HepG2 (cell line): ENCODE measurements around the gene POMT1. TPM values are rescaled to one million over a fixed set of nuclear protein-coding genes. Genes with fewer than 3 reads are reported as not detected.

Experiments
- BHLHE40 ChIP-seq: IDR thresholded peaks from 2 replicates; pipeline ENCODE4 v1.6.1; 2011; ENCODE audit warnings: low read length, improper control_type of control experiment
- CBX2 ChIP-seq, 2 experiments: fragments of 200-600 bp in 1 of 2; sonication (generic); formaldehyde crosslinking in 1 of 2; IDR thresholded peaks; 2 replicates each; pipeline versions ENCODE4 v1.7.0 to v1.8.1; 2018 to 2022; ENCODE audit warnings: low read depth in 2 of 2, low read length in 1 of 2, mild to moderate bottlenecking in 1 of 2, missing genetic modification reagents in 1 of 2
- CBX5 ChIP-seq: sonication (generic); formaldehyde crosslinking; IDR thresholded peaks from 2 replicates; pipeline ENCODE4 v1.4.0; 2020; ENCODE audit warnings: missing genetic modification reagents, borderline replicate concordance
- CSRNP1 ChIP-seq: sonication (generic); formaldehyde crosslinking; IDR thresholded peaks from 2 replicates; pipeline ENCODE4 v1.8.1; 2023; ENCODE audit warnings: mild to moderate bottlenecking, missing genetic modification reagents
- FOXA1 ChIP-seq, 2 experiments: fragments of 450-650 bp in 1 of 2; sonication (generic) in 1 of 2; formaldehyde crosslinking in 1 of 2; IDR thresholded peaks; 2 replicates each; pipeline versions ENCODE4 v1.4.0 to v1.6.1; 2016 to 2020; ENCODE audit warnings: missing genetic modification reagents in 1 of 2
- FOXK2 ChIP-seq: fragments of 450-650 bp; IDR thresholded peaks from 2 replicates; pipeline ENCODE4 v1.6.1; 2016
- PLSCR1 ChIP-seq: sonication (generic); formaldehyde crosslinking; IDR thresholded peaks from 2 replicates; pipeline ENCODE4 v1.5.0; 2020; ENCODE audit warnings: missing genetic modification reagents, mild to moderate bottlenecking, borderline replicate concordance
- RFXAP ChIP-seq: sonication (generic); formaldehyde crosslinking; IDR thresholded peaks from 2 replicates; pipeline ENCODE4 v1.4.0; 2020; ENCODE audit warnings: missing genetic modification reagents, borderline replicate concordance
- SCMH1 ChIP-seq: sonication (generic); formaldehyde crosslinking; IDR thresholded peaks from 2 replicates; pipeline ENCODE4 v1.9.0; 2021; ENCODE audit warnings: missing genetic modification reagents, mild to moderate bottlenecking, borderline replicate concordance
- SUZ12 ChIP-seq: fragments of 150-350 bp; IDR thresholded peaks from 2 replicates; pipeline ENCODE4 v1.6.1; 2014; ENCODE audit warnings: low read depth, low read length
- TBL1XR1 ChIP-seq: fragments of 150-350 bp; IDR thresholded peaks from 2 replicates; pipeline ENCODE4 v1.6.1; 2014; ENCODE audit warnings: borderline replicate concordance, low read length; ENCODE audit not compliant: partially characterized antibody
- ZNF124 ChIP-seq: sonication (generic); formaldehyde crosslinking; IDR thresholded peaks from 2 replicates; pipeline ENCODE4 v1.4.0; 2020; ENCODE audit warnings: missing genetic modification reagents
- polyA plus RNA-seq, 8 experiments: library from polyadenylated mRNA; depleted of rRNA in 3 of 8; stranded (reverse) in 7 of 8; unstranded in 1 of 8; fragments of >200 nt; fragmentation: Illumina TruSeq in 4 of 8; extraction: Trizol in 4 of 8; gene quantifications; 2 replicates each; pipeline versions ENCODE4 v1.2.1 to v1.2.3, GENCODE V29; 2011 to 2016; ENCODE audit warnings: low read depth in 4 of 8, missing spikeins in 1 of 8, mixed read lengths in 1 of 8; ENCODE audit not compliant: insufficient read depth in 1 of 8
- total RNA-seq, 5 experiments: library from RNA; depleted of rRNA; stranded (reverse); fragments of >200 nt; fragmentation: Illumina TruSeq; extraction: Trizol; gene quantifications; 2 replicates each; pipeline ENCODE4 v1.2.3, GENCODE V29; 2016; ENCODE audit warnings: low read depth in 1 of 5
- TF ChIP-seq, protein P1 (sequence below): sonication (generic); formaldehyde crosslinking; IDR thresholded peaks from 2 replicates; pipeline ENCODE4 v1.8.0; 2022; ENCODE audit warnings: mild to moderate bottlenecking, missing genetic modification reagents; ENCODE audit not compliant: insufficient replicate concordance
- TF ChIP-seq, protein P2 (sequence below): sonication (generic); formaldehyde crosslinking; IDR thresholded peaks from 2 replicates; pipeline ENCODE4 v1.8.1; 2022; ENCODE audit warnings: low read depth, mild to moderate bottlenecking, missing genetic modification reagents
- TF ChIP-seq, protein P3 (sequence below), 2 experiments: sonication (generic) in 1 of 2; formaldehyde crosslinking in 1 of 2; IDR thresholded peaks; 2 replicates each; pipeline versions ENCODE4 v1.4.0 to v1.6.1; 2018 to 2020; ENCODE audit warnings: missing genetic modification reagents in 2 of 2, borderline replicate concordance in 1 of 2, low read depth in 1 of 2, mild to moderate bottlenecking in 1 of 2, missing biosample characterization in 1 of 2
- TF ChIP-seq, protein P4 (sequence below): IDR thresholded peaks from 2 replicates; pipeline ENCODE4 v1.6.1; 2016; ENCODE audit warnings: low read depth

Gene POMT1
- total and polyA plus RNA-seq, 2 of the 13 experiments (the other 11 are each of a cell fraction or from before 2014, with no cell fraction given) = 21.6 to 22.7 TPM

DNA sequence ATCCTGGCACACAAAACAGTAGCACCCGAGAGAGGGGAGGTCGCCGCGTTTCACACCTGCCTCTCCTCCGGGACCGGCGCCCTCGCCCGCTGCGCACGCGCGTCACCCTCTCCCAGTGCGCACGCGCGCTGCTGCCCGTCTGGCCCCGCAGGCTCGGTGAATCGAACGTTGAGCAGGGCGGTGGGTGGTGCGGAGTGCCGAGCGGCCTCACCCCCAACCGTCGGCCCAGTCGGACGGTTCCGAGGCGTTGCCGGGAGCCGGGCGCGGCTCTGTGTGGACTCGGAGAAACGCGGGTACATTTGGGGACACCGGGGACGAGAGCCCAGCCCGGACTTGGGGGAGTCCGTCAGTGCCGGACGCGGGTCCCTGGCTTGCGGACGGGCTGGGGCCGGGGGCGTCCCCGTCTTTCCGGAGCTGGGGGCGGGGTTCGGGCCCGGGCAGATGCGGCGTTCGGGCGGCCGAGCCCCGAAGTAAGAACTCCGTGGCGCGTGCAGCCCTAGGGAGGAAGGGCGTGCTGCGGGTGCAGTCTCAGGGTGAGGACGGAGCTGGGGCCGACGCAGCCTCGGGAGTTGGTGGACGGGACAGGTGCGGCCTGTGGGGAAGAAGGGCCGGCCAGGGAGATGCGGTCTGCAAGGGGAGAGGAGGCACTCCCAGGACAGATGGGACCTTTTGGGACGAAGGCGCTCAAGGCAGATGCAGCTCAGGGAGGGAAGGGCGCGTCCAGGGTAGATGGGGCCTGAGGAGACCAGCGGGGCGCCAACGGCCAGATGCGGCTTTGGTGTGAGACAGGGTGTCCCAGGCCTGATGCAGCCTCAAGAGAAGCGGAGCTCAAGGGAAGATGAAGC lies at the start of gene POMT1 (continued):
- TF ChIP-seq, protein P1, sequence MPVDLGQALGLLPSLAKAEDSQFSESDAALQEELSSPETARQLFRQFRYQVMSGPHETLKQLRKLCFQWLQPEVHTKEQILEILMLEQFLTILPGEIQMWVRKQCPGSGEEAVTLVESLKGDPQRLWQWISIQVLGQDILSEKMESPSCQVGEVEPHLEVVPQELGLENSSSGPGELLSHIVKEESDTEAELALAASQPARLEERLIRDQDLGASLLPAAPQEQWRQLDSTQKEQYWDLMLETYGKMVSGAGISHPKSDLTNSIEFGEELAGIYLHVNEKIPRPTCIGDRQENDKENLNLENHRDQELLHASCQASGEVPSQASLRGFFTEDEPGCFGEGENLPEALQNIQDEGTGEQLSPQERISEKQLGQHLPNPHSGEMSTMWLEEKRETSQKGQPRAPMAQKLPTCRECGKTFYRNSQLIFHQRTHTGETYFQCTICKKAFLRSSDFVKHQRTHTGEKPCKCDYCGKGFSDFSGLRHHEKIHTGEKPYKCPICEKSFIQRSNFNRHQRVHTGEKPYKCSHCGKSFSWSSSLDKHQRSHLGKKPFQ = no peak
- TF ChIP-seq SUZ12 (no peak), RFXAP (no peak), SCMH1 (CRISPR knock-in tag) (no peak), BHLHE40 (0 out of 2 replicates have a peak, but pooled peaks have one; percentile 5), FOXK2 (no peak), TBL1XR1 (no peak), PLSCR1 (CRISPR knock-in tag) (no peak), ZNF124 (CRISPR knock-in tag) (peak; percentile 49), CSRNP1 (CRISPR knock-in tag) (peak; percentile 87; the same call in 1 of the 2 replicates), CBX5 (CRISPR knock-in tag) (no peak), CBX2 (IDR thresholded peaks at IDR 0.05; ENCODE audit: low read depth, low read length) (no peak), CBX2 (CRISPR knock-in tag; IDR thresholded peaks at IDR 0.05; ENCODE audit: low read depth) (no peak), FOXA1 (IDR thresholded peaks at IDR 0.05) (no peak), FOXA1 (CRISPR knock-in tag; IDR thresholded peaks at IDR 0.05) (peak; percentile 17; the same call in 1 of the 2 replicates)
- TF ChIP-seq, protein P2, sequence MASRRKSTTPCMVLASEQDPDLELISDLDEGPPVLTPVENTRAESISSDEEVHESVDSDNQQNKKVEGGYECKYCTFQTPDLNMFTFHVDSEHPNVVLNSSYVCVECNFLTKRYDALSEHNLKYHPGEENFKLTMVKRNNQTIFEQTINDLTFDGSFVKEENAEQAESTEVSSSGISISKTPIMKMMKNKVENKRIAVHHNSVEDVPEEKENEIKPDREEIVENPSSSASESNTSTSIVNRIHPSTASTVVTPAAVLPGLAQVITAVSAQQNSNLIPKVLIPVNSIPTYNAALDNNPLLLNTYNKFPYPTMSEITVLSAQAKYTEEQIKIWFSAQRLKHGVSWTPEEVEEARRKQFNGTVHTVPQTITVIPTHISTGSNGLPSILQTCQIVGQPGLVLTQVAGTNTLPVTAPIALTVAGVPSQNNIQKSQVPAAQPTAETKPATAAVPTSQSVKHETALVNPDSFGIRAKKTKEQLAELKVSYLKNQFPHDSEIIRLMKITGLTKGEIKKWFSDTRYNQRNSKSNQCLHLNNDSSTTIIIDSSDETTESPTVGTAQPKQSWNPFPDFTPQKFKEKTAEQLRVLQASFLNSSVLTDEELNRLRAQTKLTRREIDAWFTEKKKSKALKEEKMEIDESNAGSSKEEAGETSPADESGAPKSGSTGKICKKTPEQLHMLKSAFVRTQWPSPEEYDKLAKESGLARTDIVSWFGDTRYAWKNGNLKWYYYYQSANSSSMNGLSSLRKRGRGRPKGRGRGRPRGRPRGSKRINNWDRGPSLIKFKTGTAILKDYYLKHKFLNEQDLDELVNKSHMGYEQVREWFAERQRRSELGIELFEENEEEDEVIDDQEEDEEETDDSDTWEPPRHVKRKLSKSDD (CRISPR knock-in tag) = peak; percentile 57; the same call in 1 of the 2 replicates
- TF ChIP-seq, protein P3, sequence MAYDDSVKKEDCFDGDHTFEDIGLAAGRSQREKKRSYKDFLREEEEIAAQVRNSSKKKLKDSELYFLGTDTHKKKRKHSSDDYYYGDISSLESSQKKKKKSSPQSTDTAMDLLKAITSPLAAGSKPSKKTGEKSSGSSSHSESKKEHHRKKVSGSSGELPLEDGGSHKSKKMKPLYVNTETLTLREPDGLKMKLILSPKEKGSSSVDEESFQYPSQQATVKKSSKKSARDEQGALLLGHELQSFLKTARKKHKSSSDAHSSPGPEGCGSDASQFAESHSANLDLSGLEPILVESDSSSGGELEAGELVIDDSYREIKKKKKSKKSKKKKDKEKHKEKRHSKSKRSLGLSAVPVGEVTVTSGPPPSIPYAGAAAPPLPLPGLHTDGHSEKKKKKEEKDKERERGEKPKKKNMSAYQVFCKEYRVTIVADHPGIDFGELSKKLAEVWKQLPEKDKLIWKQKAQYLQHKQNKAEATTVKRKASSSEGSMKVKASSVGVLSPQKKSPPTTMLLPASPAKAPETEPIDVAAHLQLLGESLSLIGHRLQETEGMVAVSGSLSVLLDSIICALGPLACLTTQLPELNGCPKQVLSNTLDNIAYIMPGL (CRISPR knock-in tag; IDR thresholded peaks at IDR 0.05; ENCODE audit: borderline replicate concordance in 1 of 2, low read depth in 1 of 2) = peak; percentile 88 to 91
- TF ChIP-seq, protein P4, sequence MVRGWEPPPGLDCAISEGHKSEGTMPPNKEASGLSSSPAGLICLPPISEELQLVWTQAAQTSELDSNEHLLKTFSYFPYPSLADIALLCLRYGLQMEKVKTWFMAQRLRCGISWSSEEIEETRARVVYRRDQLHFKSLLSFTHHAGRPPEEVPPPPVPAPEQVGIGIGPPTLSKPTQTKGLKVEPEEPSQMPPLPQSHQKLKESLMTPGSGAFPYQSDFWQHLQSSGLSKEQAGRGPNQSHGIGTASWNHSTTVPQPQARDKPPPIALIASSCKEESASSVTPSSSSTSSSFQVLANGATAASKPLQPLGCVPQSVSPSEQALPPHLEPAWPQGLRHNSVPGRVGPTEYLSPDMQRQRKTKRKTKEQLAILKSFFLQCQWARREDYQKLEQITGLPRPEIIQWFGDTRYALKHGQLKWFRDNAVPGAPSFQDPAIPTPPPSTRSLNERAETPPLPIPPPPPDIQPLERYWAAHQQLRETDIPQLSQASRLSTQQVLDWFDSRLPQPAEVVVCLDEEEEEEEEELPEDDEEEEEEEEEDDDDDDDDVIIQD (CRISPR knock-in tag) = 0 out of 2 replicates have a peak, but pooled peaks have one; percentile 32
